Activated naive CD4-positive, alpha-beta T cell treated with anti-CD3 and anti-CD28 coated beads, Interleukin-2, amount 50 U/mL, for 24 hours (primary cell): ENCODE measurements around the gene BMP7.
"Not testable (repeated sequence)": the region's sequence is repeated elsewhere in the genome, so short reads cannot be mapped to it uniquely, and the experiment has no call there.

Experiments
- H3K27ac Mint-ChIP-seq: one replicate; pipeline ENCODE4 v1.8.0; 2021; ENCODE audit warnings: mild to moderate bottlenecking, mixed read lengths
- H3K27me3 Mint-ChIP-seq: one replicate; pipeline ENCODE4 v1.8.0; 2021; ENCODE audit warnings: mixed read lengths
- H3K36me3 Mint-ChIP-seq: one replicate; pipeline ENCODE4 v1.8.0; 2021; ENCODE audit warnings: mixed read lengths
- H3K4me1 Mint-ChIP-seq: one replicate; pipeline ENCODE4 v1.8.0; 2021; ENCODE audit warnings: mixed read lengths
- H3K4me3 Mint-ChIP-seq: one replicate; pipeline ENCODE4 v1.8.0; 2021; ENCODE audit warnings: mild to moderate bottlenecking, mixed read lengths
- H3K9me3 Mint-ChIP-seq: one replicate; pipeline ENCODE4 v1.8.0; 2021; ENCODE audit warnings: mixed read lengths

BMP7 gene

GRCh38 chr20:57194154-57194553, 72.3 kb downstream of the BMP7 start:
- Mint-ChIP-seq H3K4me3 (no peak overlapping the region), H3K27me3 (peaks cover 2% of the 10 kb centered on the region), H3K27ac (no peak overlapping the region), H3K9me3 (no peaks in the 10 kb centered on the region), H3K36me3 (no peaks in the 10 kb centered on the region), H3K4me1 (no peaks in the 10 kb centered on the region)

GRCh38 chr20:57193094-57193493, 73.3 kb downstream of the BMP7 start:
- Mint-ChIP-seq H3K9me3 (no peaks in the 10 kb centered on the region), H3K27ac (no peak overlapping the region), H3K4me3 (no peak overlapping the region)

GRCh38 chr20:57192311-57192710, 74.1 kb downstream of the BMP7 start:
- H3K4me3 Mint-ChIP-seq, result no peak overlapping the region
- no peak overlapping the region for H3K27ac Mint-ChIP-seq
- H3K4me1 Mint-ChIP-seq, result no peaks in the 10 kb centered on the region
- no peaks in the 10 kb centered on the region for H3K9me3 Mint-ChIP-seq
- no peaks in the 10 kb centered on the region for H3K36me3 Mint-ChIP-seq
- H3K27me3 Mint-ChIP-seq, result peaks cover 2% of the 10 kb centered on the region

More at GRCh38 chr20:57193094-57193493, 73.3 kb downstream of the BMP7 start:
- peaks cover 2% of the 10 kb centered on the region for H3K27me3 Mint-ChIP-seq
- H3K36me3 Mint-ChIP-seq, result no peaks in the 10 kb centered on the region
- no peaks in the 10 kb centered on the region for H3K4me1 Mint-ChIP-seq

- H3K27me3 Mint-ChIP-seq, H3K4me1 Mint-ChIP-seq, H3K36me3 Mint-ChIP-seq, H3K4me3 Mint-ChIP-seq, H3K9me3 Mint-ChIP-seq, H3K27ac Mint-ChIP-seq: not testable (repeated sequence)
Observed at GRCh38 chr20:57191265-57191638, 75.2 kb downstream of the BMP7 start.

GRCh38 chr20:57190536-57191264, 75.7 kb downstream of the BMP7 start:
- Mint-ChIP-seq H3K27ac (no peak overlapping the region), H3K9me3 (no peaks in the 10 kb centered on the region), H3K36me3 (no peaks in the 10 kb centered on the region), H3K4me1 (no peaks in the 10 kb centered on the region), H3K4me3 (no peak overlapping the region), H3K27me3 (peaks cover 2% of the 10 kb centered on the region)

- H3K9me3 Mint-ChIP-seq, result no peaks in the 10 kb centered on the region
- no peaks in the 10 kb centered on the region for H3K4me1 Mint-ChIP-seq
- H3K27ac Mint-ChIP-seq, result no peak overlapping the region
- H3K4me3 Mint-ChIP-seq, result no peak overlapping the region
- H3K36me3 Mint-ChIP-seq, result no peaks in the 10 kb centered on the region
- peaks cover 4% of the 10 kb centered on the region for H3K27me3 Mint-ChIP-seq
Observed at GRCh38 chr20:57189713-57190112, 76.7 kb downstream of the BMP7 start.

GRCh38 chr20:57188576-57189079, 77.8 kb downstream of the BMP7 start:
- Mint-ChIP-seq H3K9me3 (no peaks in the 10 kb centered on the region), H3K27me3 (peaks cover 3% of the 10 kb centered on the region), H3K4me3 (no peak overlapping the region), H3K36me3 (no peaks in the 10 kb centered on the region), H3K27ac (no peak overlapping the region), H3K4me1 (no peaks in the 10 kb centered on the region)

GRCh38 chr20:57188056-57188455, 78.4 kb downstream of the BMP7 start:
- H3K4me1 Mint-ChIP-seq, result no peaks in the 10 kb centered on the region
- H3K36me3 Mint-ChIP-seq, result no peaks in the 10 kb centered on the region
- H3K27me3 Mint-ChIP-seq, result peaks cover 5% of the 10 kb centered on the region
- H3K4me3 Mint-ChIP-seq, result no peak overlapping the region
- no peak overlapping the region for H3K27ac Mint-ChIP-seq
- no peaks in the 10 kb centered on the region for H3K9me3 Mint-ChIP-seq

GRCh38 chr20:57187068-57187634, 79.3 kb downstream of the BMP7 start:
- no peak overlapping the region for H3K4me3 Mint-ChIP-seq
- H3K36me3 Mint-ChIP-seq, result no peaks in the 10 kb centered on the region
- no peak overlapping the region for H3K27ac Mint-ChIP-seq
- no peaks in the 10 kb centered on the region for H3K4me1 Mint-ChIP-seq
- no peaks in the 10 kb centered on the region for H3K9me3 Mint-ChIP-seq
- H3K27me3 Mint-ChIP-seq, result peaks cover 5% of the 10 kb centered on the region

GRCh38 chr20:57186192-57186591, 80.2 kb downstream of the BMP7 start:
- no peaks in the 10 kb centered on the region for H3K9me3 Mint-ChIP-seq
- H3K4me1 Mint-ChIP-seq, result no peaks in the 10 kb centered on the region
- H3K27me3 Mint-ChIP-seq, result peaks cover 5% of the 10 kb centered on the region
- no peak overlapping the region for H3K4me3 Mint-ChIP-seq
- H3K36me3 Mint-ChIP-seq, result no peaks in the 10 kb centered on the region
- H3K27ac Mint-ChIP-seq, result no peak overlapping the region

GRCh38 chr20:57185188-57185743, 81.2 kb downstream of the BMP7 start:
- Mint-ChIP-seq H3K4me3 (no peak overlapping the region), H3K36me3 (no peaks in the 10 kb centered on the region), H3K4me1 (no peaks in the 10 kb centered on the region), H3K27me3 (peaks cover 5% of the 10 kb centered on the region), H3K27ac (no peak overlapping the region), H3K9me3 (no peaks in the 10 kb centered on the region)

- Mint-ChIP-seq H3K4me3 (no peak overlapping the region), H3K27ac (no peak overlapping the region), H3K27me3 (peaks cover 7% of the 10 kb centered on the region), H3K4me1 (no peaks in the 10 kb centered on the region), H3K9me3 (no peaks in the 10 kb centered on the region), H3K36me3 (no peaks in the 10 kb centered on the region)
Observed at GRCh38 chr20:57183457-57184009, 82.9 kb downstream of the BMP7 start.

GRCh38 chr20:57181639-57182038, 84.8 kb downstream of the BMP7 start:
- Mint-ChIP-seq H3K4me3 (no peak overlapping the region), H3K36me3 (no peaks in the 10 kb centered on the region), H3K27me3 (peaks cover 12% of the 10 kb centered on the region), H3K4me1 (no peaks in the 10 kb centered on the region), H3K9me3 (no peaks in the 10 kb centered on the region), H3K27ac (no peak overlapping the region)

GRCh38 chr20:57180954-57181353, 85.5 kb downstream of the BMP7 start:
- Mint-ChIP-seq H3K9me3 (no peaks in the 10 kb centered on the region), H3K36me3 (no peaks in the 10 kb centered on the region), H3K27me3 (peaks cover 12% of the 10 kb centered on the region), H3K4me1 (no peaks in the 10 kb centered on the region), H3K4me3 (no peak overlapping the region), H3K27ac (no peak overlapping the region)

GRCh38 chr20:57180387-57180786, 86.1 kb downstream of the BMP7 start:
- no peak overlapping the region for H3K27ac Mint-ChIP-seq
- no peak overlapping the region for H3K4me3 Mint-ChIP-seq
- no peaks in the 10 kb centered on the region for H3K9me3 Mint-ChIP-seq
- no peaks in the 10 kb centered on the region for H3K4me1 Mint-ChIP-seq
- H3K36me3 Mint-ChIP-seq, result no peaks in the 10 kb centered on the region
- H3K27me3 Mint-ChIP-seq, result peaks cover 12% of the 10 kb centered on the region

- Mint-ChIP-seq H3K27me3 (peaks cover 11% of the 10 kb centered on the region), H3K4me1 (no peaks in the 10 kb centered on the region), H3K4me3 (no peak overlapping the region), H3K9me3 (no peaks in the 10 kb centered on the region), H3K27ac (no peak overlapping the region), H3K36me3 (no peaks in the 10 kb centered on the region)
Observed at GRCh38 chr20:57179265-57179664, 87.2 kb downstream of the BMP7 start.
